Measurements from ENCODE around the gene MERTK. TPM values are rescaled to one million over a fixed set of nuclear protein-coding genes. Genes with fewer than 3 reads are reported as not detected.

Gene MERTK
- total and polyA plus RNA-seq, 4 donors: 9.6 to 61.3 (median 24.2) TPM

- intact Hi-C loops (cut with DNase I): loop anchor here in 1 of 2 donors (1.0 to 5.0 kb wide), 2 partner anchors 27 to 44 kb away; no protein-coding TSS in a partner anchor
- no peak overlapping the region for H3K4me3 ChIP-seq (ENCODE audit: low read length in 2 of 2)
- WGBS, 2 donors: 4 to 8% methylated on average over 9 of the region's 9 CpGs
- no peaks in the 10 kb centered on the region for H3K36me3 ChIP-seq (ENCODE audit: control insufficient read depth in 1 of 2, insufficient read depth in 2 of 2, low read length in 1 of 2)
- H3K4me1 ChIP-seq (ENCODE audit: control insufficient read depth in 1 of 2, insufficient read depth in 2 of 2, low read length in 2 of 2): peaks cover 0 to 3% of the 10 kb centered on the region in 2 donors
- no peak for DNase-seq
- no peaks in the 10 kb centered on the region for H3K27me3 ChIP-seq (ENCODE audit: control insufficient read depth in 1 of 2, insufficient read depth in 2 of 2, low read length in 1 of 2)
- H3K9me3 ChIP-seq (ENCODE audit: control insufficient read depth, low read length): no peaks in the 10 kb centered on the region
- peak overlapping the region; percentile 29 to 67 for H3K27ac ChIP-seq (ENCODE audit: low read depth in 1 of 2, low read length in 2 of 2)
- ATAC-seq (ENCODE audit: low FRiP score): peak; percentile 84
These were observed 48.1 kb downstream of the MERTK start for GRCh38 chr2:111946294-111947114.

GRCh38 chr2:111947219-111947618 lies 48.8 kb downstream of the MERTK start:
- Histone ChIP-seq H3K4me1 (ENCODE audit: control insufficient read depth in 1 of 2, insufficient read depth in 2 of 2, low read length in 2 of 2) (peaks cover 0 to 3% of the 10 kb centered on the region in 2 donors), H3K27ac (ENCODE audit: low read depth in 1 of 2, low read length in 2 of 2) (peak overlapping the region in 1 of 2 donors; percentile 67), H3K4me3 (ENCODE audit: low read length in 2 of 2) (no peak overlapping the region), H3K36me3 (ENCODE audit: control insufficient read depth in 1 of 2, insufficient read depth in 2 of 2, low read length in 1 of 2) (no peaks in the 10 kb centered on the region), H3K9me3 (ENCODE audit: control insufficient read depth, low read length) (no peaks in the 10 kb centered on the region), H3K27me3 (ENCODE audit: control insufficient read depth in 1 of 2, insufficient read depth in 2 of 2, low read length in 1 of 2) (no peaks in the 10 kb centered on the region)
- DNase-seq (no peak), ATAC-seq (ENCODE audit: low FRiP score) (no peak)
- intact Hi-C loops (cut with DNase I): loop anchor here in 1 of 2 donors (5.0 kb wide), 1 partner anchor 45 kb away; no protein-coding TSS in a partner anchor
- 80 to 84% methylated on average over 11 of the region's 11 CpGs for WGBS, 2 donors

GRCh38 chr2:111948832-111949231 lies 50.4 kb downstream of the MERTK start:
- Histone ChIP-seq H3K4me1 (ENCODE audit: control insufficient read depth in 1 of 2, insufficient read depth in 2 of 2, low read length in 2 of 2) (peaks cover 0 to 3% of the 10 kb centered on the region in 2 donors), H3K36me3 (ENCODE audit: control insufficient read depth in 1 of 2, insufficient read depth in 2 of 2, low read length in 1 of 2) (no peaks in the 10 kb centered on the region), H3K27ac (ENCODE audit: low read depth in 1 of 2, low read length in 2 of 2) (no peak overlapping the region), H3K27me3 (ENCODE audit: control insufficient read depth in 1 of 2, insufficient read depth in 2 of 2, low read length in 1 of 2) (no peaks in the 10 kb centered on the region), H3K9me3 (ENCODE audit: control insufficient read depth, low read length) (no peaks in the 10 kb centered on the region), H3K4me3 (ENCODE audit: low read length in 2 of 2) (no peak overlapping the region)
- intact Hi-C loops (cut with DNase I): loop anchor here in 1 of 2 donors (5.0 kb wide), 1 partner anchor 47 kb away; no protein-coding TSS in a partner anchor
- ATAC-seq (ENCODE audit: low FRiP score): no peak
- WGBS, 2 donors: 94 to 98% methylated on average over 4 of the region's 4 CpGs
- no peak for DNase-seq

- ATAC-seq (ENCODE audit: low FRiP score) (no peak), DNase-seq (no peak)
- intact Hi-C loops (cut with DNase I): loop anchor here in 1 of 2 donors (10.0 kb wide), 1 partner anchor 45 kb away; no protein-coding TSS in a partner anchor
- Histone ChIP-seq H3K4me3 (ENCODE audit: low read length in 2 of 2) (no peak overlapping the region), H3K36me3 (ENCODE audit: control insufficient read depth in 1 of 2, insufficient read depth in 2 of 2, low read length in 1 of 2) (no peaks in the 10 kb centered on the region), H3K27ac (ENCODE audit: low read depth in 1 of 2, low read length in 2 of 2) (no peak overlapping the region), H3K9me3 (ENCODE audit: control insufficient read depth, low read length) (no peaks in the 10 kb centered on the region), H3K27me3 (ENCODE audit: control insufficient read depth in 1 of 2, insufficient read depth in 2 of 2, low read length in 1 of 2) (no peaks in the 10 kb centered on the region), H3K4me1 (ENCODE audit: control insufficient read depth in 1 of 2, insufficient read depth in 2 of 2, low read length in 2 of 2) (peaks cover 0 to 3% of the 10 kb centered on the region in 2 donors)
- 98 to 99% methylated on average over 1 of the region's 1 CpG for WGBS, 2 donors
These were observed 51.8 kb downstream of the MERTK start for GRCh38 chr2:111950236-111950635.

- Histone ChIP-seq H3K27me3 (ENCODE audit: control insufficient read depth in 1 of 2, insufficient read depth in 2 of 2, low read length in 1 of 2) (no peaks in the 10 kb centered on the region), H3K4me1 (ENCODE audit: control insufficient read depth in 1 of 2, insufficient read depth in 2 of 2, low read length in 2 of 2) (no peaks in the 10 kb centered on the region), H3K9me3 (ENCODE audit: control insufficient read depth, low read length) (no peaks in the 10 kb centered on the region), H3K4me3 (ENCODE audit: low read length in 2 of 2) (no peak overlapping the region), H3K27ac (ENCODE audit: low read depth in 1 of 2, low read length in 2 of 2) (no peak overlapping the region), H3K36me3 (ENCODE audit: control insufficient read depth in 1 of 2, insufficient read depth in 2 of 2, low read length in 1 of 2) (no peaks in the 10 kb centered on the region)
- 96 to 99% methylated on average over 2 of the region's 2 CpGs for WGBS, 2 donors
- no peak for DNase-seq
- no peak for ATAC-seq (ENCODE audit: low FRiP score)
- intact Hi-C loops (cut with DNase I): loop anchor here in 1 of 2 donors (10.0 kb wide), 1 partner anchor 47 kb away; no protein-coding TSS in a partner anchor
These were observed 53.1 kb downstream of the MERTK start for GRCh38 chr2:111951486-111951885.

GRCh38 chr2:111952871-111953452 lies 54.6 kb downstream of the MERTK start:
- no peak for DNase-seq
- no peak for ATAC-seq (ENCODE audit: low FRiP score)
- H3K27ac ChIP-seq (ENCODE audit: low read depth in 1 of 2, low read length in 2 of 2): no peak overlapping the region
- H3K9me3 ChIP-seq (ENCODE audit: control insufficient read depth, low read length): no peaks in the 10 kb centered on the region
- intact Hi-C loops (cut with DNase I): loop anchor here in 1 of 2 donors (10.0 kb wide), 1 partner anchor 48 kb away; no protein-coding TSS in a partner anchor
- 94% methylated on average over 6 of the region's 6 CpGs for WGBS, 2 donors
- no peak overlapping the region for H3K4me3 ChIP-seq (ENCODE audit: low read length in 2 of 2)
- no peaks in the 10 kb centered on the region for H3K27me3 ChIP-seq (ENCODE audit: control insufficient read depth in 1 of 2, insufficient read depth in 2 of 2, low read length in 1 of 2)
- H3K36me3 ChIP-seq (ENCODE audit: control insufficient read depth in 1 of 2, insufficient read depth in 2 of 2, low read length in 1 of 2): no peaks in the 10 kb centered on the region
- H3K4me1 ChIP-seq (ENCODE audit: control insufficient read depth in 1 of 2, insufficient read depth in 2 of 2, low read length in 2 of 2): no peaks in the 10 kb centered on the region

- 65 to 72% methylated on average over 6 of the region's 6 CpGs for WGBS, 2 donors
- no peaks in the 10 kb centered on the region for H3K36me3 ChIP-seq (ENCODE audit: control insufficient read depth in 1 of 2, insufficient read depth in 2 of 2, low read length in 1 of 2)
- intact Hi-C loops (cut with DNase I): loop anchor here in 1 of 2 donors (10.0 kb wide), 1 partner anchor 50 kb away; no protein-coding TSS in a partner anchor
- no peaks in the 10 kb centered on the region for H3K27me3 ChIP-seq (ENCODE audit: control insufficient read depth in 1 of 2, insufficient read depth in 2 of 2, low read length in 1 of 2)
- H3K4me3 ChIP-seq (ENCODE audit: low read length in 2 of 2): no peak overlapping the region
- H3K27ac ChIP-seq (ENCODE audit: low read depth in 1 of 2, low read length in 2 of 2): no peak overlapping the region
- H3K4me1 ChIP-seq (ENCODE audit: control insufficient read depth in 1 of 2, insufficient read depth in 2 of 2, low read length in 2 of 2): no peaks in the 10 kb centered on the region
- peak in 1 of 2 donors; percentile 61 for DNase-seq
- H3K9me3 ChIP-seq (ENCODE audit: control insufficient read depth, low read length): no peaks in the 10 kb centered on the region
- ATAC-seq (ENCODE audit: low FRiP score): no peak
These were observed 56.4 kb downstream of the MERTK start for GRCh38 chr2:111954602-111955332.

GRCh38 chr2:111957872-111958354 lies 59.5 kb downstream of the MERTK start:
- 62 to 80% methylated on average over 6 of the region's 6 CpGs for WGBS, 2 donors

More at GRCh38 chr2:111957872-111958354, 59.5 kb downstream of the MERTK start:
- H3K9me3 ChIP-seq (ENCODE audit: control insufficient read depth, low read length): no peaks in the 10 kb centered on the region
- ATAC-seq (ENCODE audit: low FRiP score) (peak; percentile 59), DNase-seq (no peak)
- H3K4me3 ChIP-seq (ENCODE audit: low read length in 2 of 2): no peak overlapping the region
- no peaks in the 10 kb centered on the region for H3K27me3 ChIP-seq (ENCODE audit: control insufficient read depth in 1 of 2, insufficient read depth in 2 of 2, low read length in 1 of 2)
- intact Hi-C loops (cut with DNase I): loop anchor here in 1 of 2 donors (10.0 kb wide), 1 partner anchor 53 kb away; no protein-coding TSS in a partner anchor
- no peaks in the 10 kb centered on the region for H3K36me3 ChIP-seq (ENCODE audit: control insufficient read depth in 1 of 2, insufficient read depth in 2 of 2, low read length in 1 of 2)
- peaks cover 0 to 7% of the 10 kb centered on the region in 2 donors for H3K4me1 ChIP-seq (ENCODE audit: control insufficient read depth in 1 of 2, insufficient read depth in 2 of 2, low read length in 2 of 2)
- H3K27ac ChIP-seq (ENCODE audit: low read depth in 1 of 2, low read length in 2 of 2): peak overlapping the region in 1 of 2 donors; percentile 30
